CMK (cell line): ENCODE data around the gene CACNA2D3.
A peak's percentile ranks its signal among the peaks of the same experiment; 100 is the strongest.

ENCODE experiments used
- DNase-seq: peaks from one replicate; pipeline ENCODE4 v3.0.0-alpha.2; 2010; ENCODE audit warnings: low read depth

Gene CACNA2D3

GRCh38 chr3:54374214-54374852 is 252.0 kb downstream of the CACNA2D3 start:
- no peak for DNase-seq

- no peak for DNase-seq
Measured at GRCh38 chr3:54376142-54376807, 253.9 kb downstream of the CACNA2D3 start.

DNA sequence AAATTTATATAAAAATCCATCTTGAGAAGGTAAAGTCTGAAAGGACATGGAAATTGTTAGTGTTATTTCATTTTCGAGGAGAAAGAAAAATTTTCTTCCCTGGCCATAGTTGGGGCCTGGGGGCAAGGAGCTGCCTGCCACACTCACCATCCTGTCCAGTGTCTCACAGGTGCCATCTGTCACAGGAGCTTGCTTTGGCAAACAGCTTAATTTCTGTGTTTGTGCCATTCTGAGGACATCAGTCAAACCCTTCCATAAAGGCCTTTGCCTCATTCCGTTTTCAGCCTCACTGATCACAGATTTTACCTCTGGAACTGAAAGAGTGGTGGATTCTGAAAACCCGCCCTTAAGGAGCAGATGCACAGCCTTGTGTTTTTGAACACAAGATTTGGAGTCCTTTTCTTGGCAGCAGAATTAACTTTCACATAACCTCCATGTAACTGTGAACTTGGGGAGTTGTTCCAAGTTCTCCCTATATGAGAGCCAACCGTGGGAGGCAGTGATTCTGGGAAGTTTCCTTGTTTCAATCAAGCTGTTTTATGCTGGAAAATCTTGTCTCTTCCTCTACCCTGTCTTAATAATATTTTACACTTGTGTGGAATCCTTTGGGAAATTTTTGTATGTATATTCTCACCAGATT is 254.7 kb downstream of the CACNA2D3 start:
- DNase-seq = no peak

DNA sequence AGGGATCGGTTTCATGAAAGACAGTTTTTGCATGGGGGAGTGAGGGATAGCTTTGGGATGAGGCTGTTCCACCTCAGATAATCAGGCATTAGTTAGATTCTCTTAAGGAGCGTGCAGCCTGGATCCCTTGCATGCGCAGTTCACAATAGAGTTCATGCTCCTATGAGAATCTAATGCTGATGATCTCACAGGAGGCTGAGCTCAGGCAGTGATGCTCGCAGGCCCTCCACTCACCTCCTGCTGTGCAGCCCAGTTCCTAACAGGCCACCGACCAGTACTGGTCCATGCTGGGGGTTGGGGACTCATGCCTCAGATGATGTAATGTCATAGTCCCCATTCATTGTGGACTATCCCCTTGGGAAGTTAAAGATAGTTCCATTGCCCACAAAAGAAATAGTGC is 255.8 kb downstream of the CACNA2D3 start:
- no peak for DNase-seq

GRCh38 chr3:54384279-54384678 is 261.9 kb downstream of the CACNA2D3 start:
- no peak for DNase-seq

GRCh38 chr3:54390582-54390981 is 268.2 kb downstream of the CACNA2D3 start:
- no peak for DNase-seq

GRCh38 chr3:54393150-54393549 is 270.8 kb downstream of the CACNA2D3 start:
- DNase-seq = no peak

- no peak for DNase-seq
Measured at GRCh38 chr3:54408328-54408727, 286.0 kb downstream of the CACNA2D3 start.

DNA sequence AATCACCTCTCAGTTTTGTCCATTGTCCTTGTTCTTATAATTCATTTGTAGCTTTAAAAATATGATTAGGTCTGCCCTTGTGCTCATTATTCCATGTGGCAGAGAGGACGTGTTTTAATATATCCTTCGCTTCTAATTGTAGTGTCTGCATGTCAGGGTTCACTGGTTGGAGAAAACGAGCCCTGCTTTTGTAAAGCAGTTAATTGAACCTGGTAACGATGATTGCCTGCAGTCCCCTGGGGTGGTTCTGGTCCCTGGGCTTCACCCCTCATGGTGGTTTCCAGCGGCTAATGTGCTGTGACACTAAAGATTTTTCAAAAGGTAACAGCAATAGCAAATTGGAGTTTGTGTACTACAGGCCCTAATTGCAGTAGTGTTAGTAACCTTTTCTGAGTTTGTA is 299.6 kb downstream of the CACNA2D3 start:
- DNase-seq = no peak

- DNase-seq = no peak
Measured at GRCh38 chr3:54424292-54424691, 301.9 kb downstream of the CACNA2D3 start.

DNA sequence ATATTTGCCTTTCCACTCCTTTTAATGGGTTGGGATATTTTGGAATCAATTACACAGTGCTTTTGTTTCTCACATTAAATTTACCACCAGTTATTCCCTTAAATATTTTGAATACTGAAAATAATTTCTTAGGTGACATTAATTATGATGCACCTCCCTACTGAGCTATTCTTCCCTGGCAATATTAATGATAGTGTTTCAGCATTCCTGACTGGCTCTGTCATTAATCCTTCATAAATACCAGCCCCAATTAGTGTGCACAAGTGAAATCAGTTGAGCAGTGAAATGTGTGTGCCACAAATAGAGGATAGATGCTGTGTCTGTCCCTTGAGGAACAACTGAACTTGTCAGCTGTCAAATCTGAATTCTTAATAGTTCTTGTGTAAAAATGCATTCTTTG is 304.0 kb downstream of the CACNA2D3 start:
- DNase-seq = no peak

GRCh38 chr3:54427501-54427900 is 305.1 kb downstream of the CACNA2D3 start:
- no peak for DNase-seq

- peak; percentile 17 for DNase-seq
Measured at GRCh38 chr3:54427941-54428871, 305.9 kb downstream of the CACNA2D3 start.

- DNase-seq = no peak
Measured at GRCh38 chr3:54432975-54433374, 310.6 kb downstream of the CACNA2D3 start.

DNA sequence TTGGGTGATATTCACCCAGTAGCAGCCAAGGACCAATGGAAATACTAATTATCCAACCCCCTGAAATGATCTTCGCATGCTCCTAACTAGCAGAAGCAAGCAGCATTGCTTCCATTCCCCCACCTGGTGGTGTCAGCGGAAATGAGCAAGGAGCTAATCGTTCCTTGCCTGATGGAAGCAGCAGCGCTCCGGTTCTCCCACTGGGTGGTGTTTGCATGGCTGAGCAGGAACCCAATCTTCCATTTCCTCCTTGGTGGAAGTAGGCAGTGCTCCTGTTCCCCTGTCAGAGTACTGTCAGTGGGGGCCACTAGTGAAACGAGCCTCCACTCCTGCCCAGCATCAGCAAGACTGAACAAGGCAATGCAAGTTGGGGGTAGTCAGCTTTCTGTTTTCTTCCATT is 311.5 kb downstream of the CACNA2D3 start:
- DNase-seq = no peak

DNA sequence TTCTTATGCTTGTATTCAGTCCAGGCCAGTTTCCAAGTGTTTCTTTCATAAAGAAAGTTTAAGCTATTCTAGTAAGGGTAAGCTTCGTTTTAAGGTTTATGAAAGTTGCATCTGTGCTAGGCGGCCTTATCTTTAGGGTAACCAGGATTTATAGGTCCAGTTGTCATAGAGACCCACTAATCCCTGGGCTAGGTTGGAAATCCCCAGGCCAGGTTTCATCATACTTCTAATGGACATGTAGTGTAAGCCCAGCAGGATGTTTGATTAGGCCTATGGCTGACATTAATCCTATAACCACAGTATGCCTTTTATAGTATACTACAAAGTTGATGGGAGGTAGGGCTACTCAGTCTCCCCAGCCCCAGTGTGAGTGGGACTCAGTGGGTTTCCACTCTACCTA is 312.4 kb downstream of the CACNA2D3 start:
- DNase-seq = no peak

- no peak for DNase-seq
Measured at GRCh38 chr3:54437271-54437670, 314.9 kb downstream of the CACNA2D3 start.

DNA sequence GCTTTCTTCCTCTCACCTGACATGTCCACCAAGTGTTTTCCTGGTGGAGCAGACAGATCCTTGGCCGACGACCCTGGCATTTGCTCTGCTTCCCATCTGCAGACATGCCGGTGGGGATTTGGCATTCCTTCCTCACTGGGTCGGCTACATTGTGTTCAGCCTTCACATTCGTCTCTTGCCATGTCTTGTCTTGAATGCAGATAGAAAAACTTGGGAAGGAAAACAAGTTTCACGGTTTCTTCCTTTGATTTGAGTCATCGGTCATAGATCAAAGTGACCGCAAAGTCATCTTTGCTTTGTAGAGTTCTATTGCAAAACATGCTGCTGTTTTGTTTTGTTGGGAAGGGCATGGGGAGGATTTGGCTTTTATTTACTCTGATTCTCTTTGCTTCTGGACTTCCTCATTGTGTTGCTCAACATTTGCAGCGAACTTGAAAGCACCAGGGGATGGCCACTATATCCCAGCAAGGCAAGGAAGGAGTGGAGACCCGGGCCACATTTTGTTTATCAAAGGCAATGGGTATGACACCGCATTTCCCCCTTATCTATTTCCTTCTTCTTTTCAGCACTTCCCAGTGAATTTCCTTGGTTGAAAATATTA is 321.3 kb downstream of the CACNA2D3 start:
- DNase-seq = no peak

- DNase-seq = no peak
Measured at GRCh38 chr3:54445630-54446029, 323.3 kb downstream of the CACNA2D3 start.

DNA sequence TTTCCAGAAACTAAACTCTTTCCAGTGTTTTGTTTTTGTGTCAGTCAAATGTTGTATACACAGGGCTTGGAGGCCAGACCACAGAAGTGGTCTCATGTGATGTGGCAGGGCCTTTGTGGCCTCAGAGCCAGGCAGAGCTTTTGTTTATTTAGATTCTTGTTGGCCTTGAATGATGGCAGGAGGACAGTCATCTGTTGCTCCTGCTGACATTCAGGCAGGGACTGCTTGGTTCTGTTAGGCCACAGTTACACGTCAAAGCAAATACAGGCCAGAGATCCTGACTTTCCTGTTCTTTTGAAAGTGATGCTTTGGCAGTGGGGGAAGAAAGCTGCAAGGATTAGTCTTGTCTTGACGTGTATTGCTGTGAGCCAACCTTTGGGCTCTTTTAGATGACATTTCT is 325.1 kb downstream of the CACNA2D3 start:
- no peak for DNase-seq

- DNase-seq = no peak
Measured at GRCh38 chr3:54454806-54455205, 332.5 kb downstream of the CACNA2D3 start.

- no peak for DNase-seq
Measured at GRCh38 chr3:54458357-54458756, 336.0 kb downstream of the CACNA2D3 start.
